CD14-positive monocyte (primary cell): Measurements from ENCODE around the gene CDC14B. TPM values are rescaled to one million over a fixed set of nuclear protein-coding genes. Genes with fewer than 3 reads are reported as not detected.

Experiments
- DNase-seq, 3 donors: peaks; one replicate each; pipeline ENCODE4 v3.0.0-alpha.2; 2011 to 2022
- H2AFZ ChIP-seq: 2 replicates; pipeline ENCODE4 v1.6.0; 2012; ENCODE audit warnings: mild to moderate bottlenecking, low read depth, low read length, inconsistent platforms; ENCODE audit not compliant: insufficient read depth, poor library complexity, severe bottlenecking
- H3K27ac ChIP-seq, 2 donors: 1 replicate in 1 of 2; 2 replicates in 1 of 2; pipeline ENCODE4 v1.5.1; 2012 to 2013; ENCODE audit warnings: low read length in 2 of 2, control low read depth in 1 of 2, inconsistent platforms in 1 of 2, low read depth in 1 of 2, mild to moderate bottlenecking in 1 of 2
- H3K27me3 ChIP-seq, 2 donors: one replicate each; pipeline versions ENCODE4 v1.6.0 to v1.6.1; 2011 to 2013; ENCODE audit warnings: low read length in 2 of 2; ENCODE audit not compliant: control insufficient read depth in 2 of 2, insufficient read depth in 2 of 2
- H3K36me3 ChIP-seq, 2 donors: replicated peaks in 1 of 2; 1 replicate in 1 of 2; 2 replicates in 1 of 2; pipeline versions ENCODE4 v1.5.1 to v1.6.1; 2012 to 2013; ENCODE audit warnings: low read length in 2 of 2, control low read depth in 1 of 2, inconsistent platforms in 1 of 2, mild to moderate bottlenecking in 1 of 2; ENCODE audit not compliant: insufficient read depth in 2 of 2, control insufficient read depth in 1 of 2
- H3K4me1 ChIP-seq, 2 donors: 1 replicate in 1 of 2; 2 replicates in 1 of 2; pipeline versions ENCODE4 v1.5.1 to v1.6.1; 2012 to 2013; ENCODE audit warnings: low read length in 2 of 2, control low read depth in 1 of 2, inconsistent platforms in 1 of 2, mild to moderate bottlenecking in 1 of 2, moderate library complexity in 1 of 2; ENCODE audit not compliant: insufficient read depth in 2 of 2, control insufficient read depth in 1 of 2
- H3K4me2 ChIP-seq: replicated peaks from 2 replicates; pipeline ENCODE3; 2012; ENCODE audit warnings: low read length, moderate library complexity, mild to moderate bottlenecking; ENCODE audit not compliant: poor library complexity, severe bottlenecking; ENCODE audit errors: extremely low read depth
- H3K4me3 ChIP-seq, 3 experiments: fragments of 200-600 bp in 1 of 3; sonication (generic) in 1 of 3; replicated peaks in 1 of 3; 1 replicate in 2 of 3; 2 replicates in 1 of 3; pipeline ENCODE4 v1.5.1; 2011 to 2013; ENCODE audit warnings: low read length in 3 of 3, mild to moderate bottlenecking in 3 of 3, control low read depth in 2 of 3, low read depth in 2 of 3, inconsistent platforms in 1 of 3, moderate library complexity in 1 of 3
- H3K79me2 ChIP-seq: 2 replicates; pipeline ENCODE4 v1.6.0; 2012; ENCODE audit warnings: mild to moderate bottlenecking, control low read depth, inconsistent platforms, low read length, moderate library complexity; ENCODE audit not compliant: insufficient read depth
- H3K9ac ChIP-seq: 2 replicates; pipeline ENCODE4 v1.6.0; 2017; ENCODE audit warnings: low read length, mild to moderate bottlenecking; ENCODE audit not compliant: insufficient read depth, poor library complexity, severe bottlenecking
- H3K9me3 ChIP-seq, 2 donors: replicated peaks in 1 of 2; 1 replicate in 1 of 2; 2 replicates in 1 of 2; pipeline versions ENCODE4 v1.5.1 to v1.6.1; 2012 to 2013; ENCODE audit warnings: low read length in 2 of 2, control low read depth in 1 of 2; ENCODE audit not compliant: control insufficient read depth in 1 of 2, insufficient read depth in 1 of 2
- H4K20me1 ChIP-seq: 2 replicates; pipeline ENCODE4 v1.6.0; 2012; ENCODE audit warnings: mild to moderate bottlenecking, low read length, control low read depth, moderate library complexity; ENCODE audit not compliant: insufficient read depth
- H3K27ac Mint-ChIP-seq, 7 donors: one replicate each; pipeline ENCODE4 v1.8.0; 2020; ENCODE audit warnings: mild to moderate bottlenecking in 7 of 7, mixed read lengths in 7 of 7, moderate library complexity in 6 of 7, inconsistent platforms in 2 of 7
- H3K27me3 Mint-ChIP-seq, 3 donors: one replicate each; pipeline ENCODE4 v1.8.0; 2021 to 2022; ENCODE audit warnings: low read depth in 3 of 3, mild to moderate bottlenecking in 3 of 3, mixed read lengths in 3 of 3, moderate library complexity in 3 of 3, inconsistent platforms in 1 of 3
- H3K36me3 Mint-ChIP-seq, 2 donors: one replicate each; pipeline ENCODE4 v1.8.0; 2020; ENCODE audit warnings: mixed read lengths in 2 of 2, inconsistent platforms in 1 of 2, mild to moderate bottlenecking in 1 of 2
- H3K4me1 Mint-ChIP-seq: one replicate; pipeline ENCODE4 v1.8.0; 2020; ENCODE audit warnings: mild to moderate bottlenecking, mixed read lengths
- H3K4me3 Mint-ChIP-seq, 2 donors: one replicate each; pipeline ENCODE4 v1.8.0; 2020; ENCODE audit warnings: mild to moderate bottlenecking in 2 of 2, mixed read lengths in 2 of 2, moderate library complexity in 1 of 2
- H3K9me3 Mint-ChIP-seq, 7 donors: one replicate each; pipeline ENCODE4 v1.8.0; 2020 to 2022; ENCODE audit warnings: mixed read lengths in 7 of 7, mild to moderate bottlenecking in 6 of 7, moderate library complexity in 6 of 7, inconsistent platforms in 2 of 7
- CTCF ChIP-seq: fragments of 200-600 bp; IDR thresholded peaks from one replicate; pipeline ENCODE4 v1.8.0; 2022; ENCODE audit warnings: antibody characterized with exemption, mild to moderate bottlenecking
- WGBS: methylation state at CpG from one replicate; pipeline ENCODE4 v1.1.5; 2013; ENCODE audit warnings: missing lambda C conversion rate; ENCODE audit not compliant: insufficient coverage; 5-methylcytosine and 5-hydroxymethylcytosine counted together
- intact Hi-C, 2 donors: fragments of 100-400 bp; cut with micrococcal nuclease; formaldehyde crosslinking; loops; one replicate each; pipeline versions ENCODE4 v1.15.0 to v1.15.1; 2023
- polyA plus RNA-seq, 3 donors: library from polyadenylated mRNA; depleted of rRNA in 1 of 3; unstranded in 2 of 3; stranded (reverse) in 1 of 3; fragments of 300-500 nt in 2 of 3; fragments of >200 nt in 1 of 3; fragmentation: Illumina TruSeq in 2 of 3; gene quantifications; 1 replicate in 2 of 3; 2 replicates in 1 of 3; pipeline ENCODE4 v1.2.3, GENCODE V29; 2012 to 2021

Gene CDC14B
- polyA plus RNA-seq, 3 donors: 0.03 to 0.47 (median 0.44) TPM

- TF ChIP-seq CTCF: no peak
- no peaks in the 10 kb centered on the region for H3K36me3 Mint-ChIP-seq
- H3K36me3 ChIP-seq: no peaks in the 10 kb centered on the region
- DNase-seq: no peak
- H3K27ac Mint-ChIP-seq: no peak overlapping the region
- no peaks in the 10 kb centered on the region for H4K20me1 ChIP-seq
- no peaks in the 10 kb centered on the region for H3K79me2 ChIP-seq
- peaks cover 0 to 3% (median 2%) of the 10 kb centered on the region in 3 donors for H3K27me3 Mint-ChIP-seq
- no peaks in the 10 kb centered on the region for H3K27me3 ChIP-seq
- H3K4me1 ChIP-seq: no peaks in the 10 kb centered on the region
- H3K4me2 ChIP-seq: no peak overlapping the region
- H3K4me3 ChIP-seq: no peak overlapping the region
- WGBS: no CpG with 5 or more reads among the region's 6 CpGs
- no peaks in the 10 kb centered on the region for H3K9me3 ChIP-seq
- peaks cover 0 to 6% (median 2%) of the 10 kb centered on the region in 7 donors for H3K9me3 Mint-ChIP-seq
- H3K4me1 Mint-ChIP-seq: peaks cover 1% of the 10 kb centered on the region
- no peak overlapping the region for H3K4me3 Mint-ChIP-seq
- H3K9ac ChIP-seq: no peak overlapping the region
- H2AFZ ChIP-seq: no peak overlapping the region
- intact Hi-C loops: loop anchor here in 1 of 2 donors (5.0 kb wide), 1 partner anchor 338 kb away; no protein-coding TSS in a partner anchor
- no peak overlapping the region for H3K27ac ChIP-seq
Observed at GRCh38 chr9:96665789-96666188, 46.1 kb upstream of the CDC14B start.

DNA sequence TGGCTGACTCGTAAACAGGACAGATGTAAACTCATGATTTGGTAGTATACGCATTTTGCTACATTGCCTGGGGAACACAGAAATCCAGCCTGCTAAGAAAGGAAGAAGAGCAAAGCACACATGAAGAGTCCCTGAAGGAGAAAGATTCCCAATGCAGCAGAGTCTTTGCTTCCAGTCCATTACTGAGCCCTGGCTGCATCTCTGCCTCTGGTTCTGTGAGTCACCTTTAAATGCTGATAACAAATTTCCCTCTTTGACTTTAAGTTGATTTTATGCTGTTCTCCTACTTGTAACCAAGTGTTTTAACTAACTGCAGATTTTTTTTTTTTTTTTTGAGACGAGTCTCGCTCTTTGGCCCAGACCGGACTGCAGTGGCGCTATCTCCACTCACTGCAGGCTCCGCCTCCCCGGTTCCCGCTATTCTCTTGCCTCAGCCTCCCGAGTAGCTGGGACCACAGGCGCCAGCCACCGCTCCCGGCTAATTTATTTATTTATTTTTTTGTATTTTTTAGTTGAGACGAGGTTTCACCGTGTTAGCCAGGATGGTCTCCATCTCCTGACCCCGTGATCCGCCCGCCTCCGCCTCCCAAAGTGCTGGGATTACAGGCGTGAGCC lies 44.0 kb upstream of the CDC14B start:
- Histone ChIP-seq H3K36me3 (no peaks in the 10 kb centered on the region), H3K4me1 (no peaks in the 10 kb centered on the region), H3K4me2 (no peak overlapping the region), H4K20me1 (no peaks in the 10 kb centered on the region), H3K9ac (no peak overlapping the region), H3K4me3 (no peak overlapping the region), H3K9me3 (no peaks in the 10 kb centered on the region), H2AFZ (no peak overlapping the region), H3K79me2 (no peaks in the 10 kb centered on the region), H3K27me3 (no peaks in the 10 kb centered on the region), H3K27ac (no peak overlapping the region)
- no peak for TF ChIP-seq CTCF
- Mint-ChIP-seq H3K27me3 (peaks cover 0 to 2% (median 0%) of the 10 kb centered on the region in 3 donors), H3K4me1 (peaks cover 3% of the 10 kb centered on the region), H3K36me3 (no peaks in the 10 kb centered on the region), H3K9me3 (peaks cover 0 to 2% (median 0%) of the 10 kb centered on the region in 7 donors), H3K4me3 (no peak overlapping the region), H3K27ac (no peak overlapping the region)
- 94% methylated on average over 7 of the region's 20 CpGs for WGBS
- no peak for DNase-seq
- intact Hi-C loops: no loop called here
